ENCODE data around the gene TCF7L2.

Gene TCF7L2

DNA sequence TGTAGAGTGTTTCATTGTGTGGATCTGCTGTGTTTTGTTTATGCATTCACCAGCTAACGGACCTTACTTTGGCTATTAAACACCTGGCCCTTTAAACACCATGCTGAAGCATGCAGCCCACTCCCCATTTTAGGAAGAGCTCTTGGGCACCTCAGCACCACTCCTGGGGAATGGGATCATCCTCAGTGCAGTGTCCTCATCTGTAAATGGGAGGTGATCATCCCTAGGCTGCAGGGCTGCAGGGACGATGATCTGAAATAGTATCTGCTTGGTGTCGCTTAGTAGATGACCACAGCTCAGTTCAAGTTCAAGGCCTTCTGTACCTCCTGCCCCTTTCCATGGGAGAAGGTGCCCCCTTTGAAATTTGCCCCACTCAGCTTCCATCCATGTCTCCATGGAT is 229.9 kb downstream of the TCF7L2 start:
- DNase-seq, result no peak

DNA sequence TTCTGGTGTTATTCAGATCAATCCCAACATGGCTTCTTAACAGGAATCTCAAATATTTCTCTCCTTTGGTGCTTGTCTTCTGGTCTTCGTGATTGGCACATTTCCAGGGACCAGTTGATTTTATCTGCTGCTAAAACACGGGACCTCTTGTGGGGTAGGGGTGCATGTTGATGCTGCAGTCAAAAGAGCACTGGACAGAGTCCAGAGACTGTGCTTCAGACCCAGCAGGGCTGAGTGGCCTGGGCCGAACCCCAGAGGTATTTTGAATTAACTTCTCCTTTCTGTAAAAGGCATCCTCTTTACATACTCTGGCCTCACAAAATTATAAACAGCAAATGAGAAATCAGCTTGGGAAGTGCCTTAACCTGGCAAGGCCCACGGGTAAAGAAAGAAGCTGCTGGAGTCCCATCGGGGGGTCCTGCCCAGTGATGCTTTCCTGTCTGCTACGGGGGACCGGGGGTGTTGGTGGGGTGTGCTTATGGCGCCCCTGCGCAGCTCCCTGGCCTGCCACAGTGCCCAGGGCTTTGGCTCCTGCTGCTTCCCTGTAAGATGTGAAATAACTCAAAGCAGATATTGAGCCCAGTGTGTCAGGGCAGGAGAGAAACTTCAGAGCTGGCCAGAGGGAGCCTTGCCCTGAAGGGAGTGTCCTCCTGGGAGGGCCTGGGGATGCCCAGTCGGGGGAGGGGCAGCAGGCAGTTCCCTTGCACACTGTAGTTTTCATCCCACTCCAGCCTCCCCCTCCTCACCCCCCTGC is 230.5 kb downstream of the TCF7L2 start:
- no peak for DNase-seq

DNA sequence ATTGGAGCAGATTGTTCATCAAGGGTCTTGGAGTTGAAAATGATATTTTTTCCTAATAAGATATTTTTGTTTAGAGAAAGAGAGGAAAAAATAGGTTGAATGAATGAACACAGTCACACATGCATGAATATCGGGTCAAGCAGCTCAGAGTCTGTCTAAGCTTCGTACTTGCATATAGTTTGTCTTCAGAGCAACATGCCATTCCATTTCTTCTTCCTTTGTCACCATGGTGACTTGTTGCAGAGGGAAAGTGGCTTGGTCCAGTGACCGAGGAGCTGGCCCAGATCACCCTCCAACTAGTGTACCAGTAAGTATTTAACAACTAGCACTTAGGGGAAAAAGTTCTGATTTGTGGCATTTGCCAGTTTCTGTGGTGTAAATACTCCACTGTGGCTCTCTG is 232.1 kb downstream of the TCF7L2 start:
- DNase-seq, result no peak

DNA sequence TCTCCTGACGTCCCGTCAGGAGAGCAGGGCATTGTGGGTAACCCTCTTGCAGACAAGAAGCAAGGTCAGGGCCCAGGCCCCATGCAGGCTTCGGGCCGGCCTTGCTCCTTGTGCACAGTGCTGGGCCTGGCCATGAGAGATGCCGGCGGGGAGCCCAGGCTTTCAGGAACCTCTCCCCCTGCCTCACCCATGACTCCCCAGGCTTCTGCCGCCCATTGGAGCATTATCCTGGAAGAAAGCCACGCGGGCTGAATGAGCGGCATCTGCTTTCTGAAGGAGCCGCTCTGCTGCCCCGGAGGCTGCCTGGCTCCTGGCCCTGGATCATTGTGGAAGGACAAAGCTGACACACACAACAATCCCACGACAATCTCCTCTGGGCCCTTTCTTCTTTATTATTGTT is 233.5 kb downstream of the TCF7L2 start:
- no peak for DNase-seq

DNA sequence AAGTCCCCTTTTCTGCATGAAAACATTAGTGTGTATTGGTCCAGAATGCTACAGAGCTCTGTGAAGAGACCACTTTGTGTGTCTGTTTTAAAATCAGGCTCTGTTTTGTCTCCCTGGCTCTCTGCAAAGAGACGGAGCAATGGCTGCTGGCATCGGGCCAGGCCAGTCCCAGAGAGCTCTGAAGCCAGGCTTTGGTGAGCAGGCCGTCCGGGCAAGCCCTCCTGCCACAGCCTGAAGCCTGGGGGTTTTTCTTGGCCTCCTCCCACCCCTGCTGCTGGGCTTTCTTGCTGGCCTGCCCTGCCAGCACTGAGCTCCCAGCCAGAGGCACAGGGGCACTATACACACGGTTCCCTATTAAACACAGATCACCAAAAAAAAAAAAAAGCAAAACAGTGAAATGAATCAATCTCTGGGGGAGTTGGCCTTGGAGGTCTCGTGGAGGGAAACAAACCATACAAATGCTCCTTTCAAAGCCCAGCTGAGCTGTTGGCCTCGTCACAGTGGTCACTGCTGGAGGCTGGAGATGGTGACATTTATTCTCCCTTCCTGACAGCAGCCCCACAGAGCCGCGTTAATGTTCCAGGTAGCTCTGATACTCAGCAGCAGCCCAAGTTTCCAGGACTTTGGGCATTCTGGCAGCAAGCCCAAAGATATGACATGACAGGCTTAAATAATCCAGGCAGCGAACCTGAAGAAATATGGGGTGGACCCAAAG is 237.2 kb downstream of the TCF7L2 start:
- peak; percentile 40 for DNase-seq

DNA sequence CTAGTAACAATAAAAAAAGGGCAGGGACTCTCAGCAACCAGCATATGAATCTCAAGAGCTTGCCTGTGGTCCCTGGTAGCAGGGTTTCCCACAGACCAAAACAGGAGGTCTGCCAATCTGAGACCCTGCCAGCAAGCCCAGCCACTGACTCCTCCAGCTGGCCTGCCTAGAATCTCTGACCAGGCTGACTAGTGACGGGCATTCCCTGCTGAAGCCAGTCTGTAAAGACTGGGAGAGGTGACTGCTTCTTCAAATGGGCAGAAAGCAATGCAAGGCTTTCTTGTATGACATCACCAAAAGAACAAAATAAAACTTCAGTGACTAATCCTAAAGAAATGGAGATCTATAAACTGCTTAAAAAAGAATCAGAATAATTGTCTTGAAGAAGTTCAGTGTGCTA is 249.4 kb downstream of the TCF7L2 start:
- DNase-seq, result no peak

DNA sequence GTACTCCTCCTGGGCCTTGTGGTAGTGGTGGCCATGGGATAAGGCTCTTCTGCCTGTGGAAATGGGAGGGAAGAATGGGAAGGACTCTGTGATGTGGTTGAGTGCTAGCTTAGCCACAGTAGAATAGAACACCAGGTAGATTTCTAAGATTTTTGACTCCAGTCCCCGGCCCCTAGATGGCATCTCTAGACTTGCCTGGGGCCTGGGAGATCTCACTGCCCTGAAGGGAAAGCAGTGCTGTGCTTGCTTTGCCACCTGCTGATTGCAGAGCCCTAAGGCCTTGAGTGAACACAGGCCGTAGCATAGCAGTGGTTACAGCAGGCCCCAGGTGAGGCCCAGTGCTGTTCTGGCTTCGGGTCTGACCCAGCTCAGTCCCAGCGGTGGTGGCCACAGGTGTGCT is 252.0 kb downstream of the TCF7L2 start:
- DNase-seq, result no peak

DNA sequence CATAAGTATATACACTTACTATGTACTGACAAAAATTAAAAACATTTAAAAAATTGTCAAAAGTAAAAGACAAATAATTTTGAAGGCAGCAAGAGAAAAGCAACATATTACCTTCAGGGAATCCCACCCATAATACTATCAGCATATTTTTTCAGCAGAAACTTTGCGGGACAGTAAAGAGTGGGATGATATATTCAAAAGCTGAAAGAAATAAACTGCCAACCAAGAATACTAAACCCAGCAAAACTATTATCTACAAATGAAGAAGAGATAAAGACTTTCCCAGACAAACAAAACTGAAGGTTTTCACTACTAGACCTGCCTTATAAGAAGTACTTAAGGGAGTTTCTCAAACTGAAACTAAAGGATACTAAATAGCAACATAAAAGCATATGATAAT is 257.9 kb downstream of the TCF7L2 start:
- no peak for DNase-seq

DNA sequence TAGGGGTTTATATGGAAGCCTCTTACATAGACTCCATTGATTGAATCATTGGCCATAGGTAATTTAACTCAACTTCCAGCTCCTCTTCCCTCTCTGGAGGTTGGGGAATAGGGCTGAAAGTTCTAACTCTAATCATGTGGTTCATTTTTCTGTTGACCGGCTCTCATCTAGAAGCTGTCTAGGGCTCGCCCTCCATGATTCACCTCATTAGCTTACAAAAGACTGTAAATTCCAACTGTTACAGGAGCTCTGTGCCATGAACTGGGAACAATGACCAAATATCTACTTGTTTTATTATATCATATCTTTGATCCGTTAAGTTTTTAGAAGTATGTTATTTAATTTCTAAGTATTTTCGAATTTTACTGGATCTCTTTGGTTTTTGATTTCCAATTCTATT is 263.0 kb downstream of the TCF7L2 start:
- no peak for DNase-seq

DNA sequence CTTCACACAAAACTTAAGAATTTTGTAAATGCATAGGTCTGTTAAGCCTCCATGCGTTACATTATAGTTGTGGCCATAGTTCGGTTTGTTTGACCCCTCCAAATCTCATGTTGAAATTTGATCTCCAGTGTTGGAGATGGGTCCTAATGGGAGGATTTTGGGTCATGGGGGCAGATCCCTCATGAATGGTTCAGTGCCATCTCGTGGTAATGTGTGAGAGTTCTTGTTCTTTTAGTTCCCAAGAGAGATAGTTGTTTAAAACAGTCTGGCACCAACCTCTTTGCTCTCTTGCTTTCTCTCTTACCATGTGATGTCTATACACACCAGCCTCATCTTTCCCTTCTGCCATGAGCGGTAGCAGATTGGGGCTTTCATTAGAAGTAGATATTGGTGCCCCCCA is 264.3 kb downstream of the TCF7L2 start:
- no peak for DNase-seq

DNA sequence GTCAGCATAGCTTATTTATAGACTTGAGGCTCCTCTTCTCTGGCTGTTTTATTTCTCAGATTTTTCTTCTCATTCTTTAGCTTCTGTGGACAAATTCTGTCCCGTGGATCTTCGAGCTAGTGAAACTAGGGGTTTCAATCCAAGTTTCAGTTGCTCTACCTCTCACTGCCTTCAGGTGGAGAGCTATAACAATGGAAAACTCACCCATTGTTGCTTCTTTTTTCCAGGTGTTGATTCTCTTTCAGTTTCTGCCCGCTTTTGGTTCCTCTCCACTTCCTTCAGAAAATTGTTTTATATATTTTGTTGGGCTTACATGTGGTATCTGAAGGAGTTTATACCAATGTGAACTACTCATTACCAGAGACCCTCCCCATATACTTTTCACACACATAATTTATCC is 266.1 kb downstream of the TCF7L2 start:
- no peak for DNase-seq
